GM10847 (cell line): ENCODE results near the gene PCDH12.

Source experiments
- POLR2A ChIP-seq: IDR thresholded peaks from 2 replicates; pipeline ENCODE4 v1.6.1; 2011; ENCODE audit not compliant: insufficient read length; ENCODE audit errors: extremely low read depth

Gene PCDH12

DNA sequence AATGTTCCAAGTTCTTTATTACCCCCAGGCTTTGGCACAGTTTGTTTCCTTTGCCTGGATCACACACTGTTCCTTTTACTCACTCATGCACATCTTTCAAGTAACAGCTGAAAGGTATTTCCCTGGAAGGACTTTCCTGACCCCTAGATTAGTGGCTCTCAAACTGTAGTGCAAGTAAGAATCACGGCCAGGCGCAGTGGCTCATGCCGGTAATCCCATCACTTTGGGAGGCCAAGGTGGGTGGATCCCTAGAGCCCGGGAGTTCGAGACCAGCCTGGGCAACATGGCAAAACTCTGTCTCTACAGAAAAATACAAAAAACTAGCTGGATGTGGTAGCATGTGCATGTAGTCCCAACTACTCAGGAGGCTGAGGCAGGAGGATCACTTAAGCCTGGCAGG lies 53.5 kb downstream of the PCDH12 start:
- TF ChIP-seq POLR2A = no peak

DNA sequence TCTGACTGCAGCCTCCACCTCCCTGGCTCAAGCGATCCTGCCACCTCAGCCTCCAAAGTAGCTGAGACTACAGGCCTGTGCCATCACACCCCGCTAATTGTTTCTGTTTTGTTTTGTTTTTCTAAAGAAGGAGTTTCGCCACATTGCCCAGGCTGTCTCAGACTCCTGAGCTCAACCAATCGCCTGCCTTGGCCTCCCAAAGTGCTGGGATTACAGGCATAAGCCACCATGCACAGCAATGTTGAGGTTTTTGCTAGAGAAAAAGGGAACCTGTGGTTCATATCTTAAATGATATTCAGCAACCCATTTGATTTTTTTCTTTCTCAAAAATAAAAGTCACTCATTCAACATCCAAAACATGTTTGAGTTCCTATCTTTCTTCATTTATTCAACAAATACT lies 54.7 kb downstream of the PCDH12 start:
- TF ChIP-seq POLR2A = no peak

GRCh38 chr5:141902015-141902814 lies 55.8 kb downstream of the PCDH12 start:
- TF ChIP-seq POLR2A = no peak

DNA sequence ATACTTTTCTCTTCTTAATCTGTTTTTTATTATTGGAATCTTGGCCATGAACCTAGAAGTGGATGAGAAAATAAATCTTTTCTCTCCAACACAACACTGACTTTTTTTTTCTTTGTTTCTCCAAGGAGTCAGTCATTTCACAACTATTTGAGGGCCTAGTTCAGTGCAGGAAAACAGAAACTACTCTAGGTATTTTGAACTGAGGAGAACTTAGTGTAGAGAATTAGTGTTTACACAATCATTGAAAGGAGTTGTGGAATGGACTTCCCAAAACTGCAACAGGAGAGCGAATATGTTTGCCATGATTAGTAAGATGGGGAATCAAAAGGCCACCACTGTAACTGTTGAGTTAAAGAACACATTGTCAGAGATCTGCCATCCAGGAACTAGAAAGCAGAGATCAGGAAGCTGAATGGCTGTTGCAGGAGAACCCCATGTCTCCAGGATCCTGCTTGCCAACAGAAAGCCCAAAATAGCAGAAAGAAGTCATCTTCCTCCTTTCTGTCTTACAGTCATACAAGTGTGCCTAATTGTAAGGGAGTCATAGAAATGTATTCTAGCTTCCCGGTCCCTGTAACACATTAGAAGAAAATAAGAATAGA lies 59.5 kb downstream of the PCDH12 start:
- TF ChIP-seq POLR2A = no peak

DNA sequence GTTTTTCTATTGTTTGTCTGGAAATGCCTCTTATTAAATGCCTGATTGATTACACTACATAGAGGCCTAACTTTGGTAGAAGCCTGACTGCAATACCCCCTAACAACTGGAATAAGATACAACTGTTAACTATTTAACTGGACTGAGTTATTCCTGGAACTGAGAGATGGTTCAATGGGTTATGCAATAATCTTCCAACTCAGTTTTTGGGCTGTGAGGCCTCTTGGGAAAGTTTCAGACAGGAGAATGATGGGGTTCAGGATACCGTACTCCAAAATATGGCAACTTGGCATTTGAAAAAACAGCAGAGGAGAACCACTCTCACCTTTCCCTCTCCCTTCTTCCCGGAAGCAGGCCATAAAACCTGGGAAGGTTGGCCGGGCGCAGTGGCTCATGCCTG lies 60.6 kb downstream of the PCDH12 start:
- TF ChIP-seq POLR2A = no peak
